Measurements from ENCODE around the gene DSCAML1. TPM values are rescaled to one million over a fixed set of nuclear protein-coding genes. Genes with fewer than 3 reads are reported as not detected.

DSCAML1 gene
- total and polyA plus RNA-seq, 10 of the 15 experiments (the other 5 are each of a cell fraction or from before 2014, with no cell fraction given), result 0.03 to 0.18 (median 0.06) TPM; not detected in 1

DNA sequence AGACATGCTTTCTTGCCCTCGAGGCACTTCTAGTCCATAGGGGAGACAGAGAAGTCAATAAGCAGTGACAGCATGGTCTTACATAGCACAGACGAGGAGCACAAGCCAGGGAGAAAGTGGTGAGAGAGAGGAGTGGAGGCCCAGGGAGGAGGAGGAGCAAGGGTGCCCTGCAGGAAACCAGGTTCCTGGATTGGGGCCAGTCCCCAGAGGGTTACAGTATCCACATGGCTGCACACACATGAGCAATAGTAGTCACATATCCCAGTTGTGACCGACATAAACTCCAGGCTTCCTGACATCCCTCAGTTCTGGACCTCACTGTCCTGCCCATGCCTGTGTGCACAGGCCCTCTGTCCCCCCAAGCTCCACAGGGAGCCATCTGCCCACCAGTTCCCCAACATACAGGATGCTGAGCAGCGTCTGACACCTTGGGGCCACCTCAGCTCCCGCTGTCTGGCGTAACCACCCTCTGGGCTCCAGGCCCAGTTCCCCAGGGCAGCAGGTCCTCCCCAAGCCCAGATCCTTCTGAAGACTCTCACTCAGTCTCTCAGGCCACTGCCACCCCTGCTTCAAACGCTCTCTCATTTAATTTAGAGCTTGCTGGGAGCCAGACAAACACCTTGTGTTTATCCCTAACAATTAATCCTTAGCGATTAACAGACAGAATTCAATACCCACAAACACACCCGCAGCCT lies 53.7 kb downstream of the DSCAML1 start:
- SMC1A ChIA-PET (ENCODE audit: uncharacterized antibody, unreplicated experiment), result interaction anchor here (0.6 kb wide), 1 partner anchor 250 kb away, joined by 3 read pairs; no protein-coding TSS in a partner anchor
- RAD21 ChIA-PET (ENCODE audit: unreplicated experiment), result no interaction called here
- Histone ChIP-seq H3K9me3 (replicated peaks; ENCODE audit: control insufficient read depth, insufficient read depth, low read length) (no peaks in the 10 kb centered on the region; the same call in 2 of the 3 replicates), H3K4me2 (ENCODE audit: control insufficient read depth, insufficient read depth) (no peak overlapping the region), H3K27me3 (replicated peaks in 1 of 2; ENCODE audit: control insufficient read depth in 2 of 2, insufficient read depth in 2 of 2, low read length in 1 of 2) (peaks cover 0 to 2% of the 10 kb centered on the region in 2 experiments; a peak in 3 of 4 replicates), H3K79me2 (ENCODE audit: control insufficient read depth, insufficient read depth, low read length) (no peaks in the 10 kb centered on the region), H3K27ac (ENCODE audit: control insufficient read depth, insufficient read depth) (no peak overlapping the region), H3K4me3 (no peak overlapping the region), H3K36me3 (ENCODE audit: control insufficient read depth in 2 of 2, insufficient read depth in 2 of 2, low read length in 1 of 2) (no peaks in the 10 kb centered on the region), H4K20me1 (ENCODE audit: control insufficient read depth, insufficient read depth) (no peaks in the 10 kb centered on the region), H3K4me1 (ENCODE audit: control insufficient read depth, insufficient read depth, low read length) (no peaks in the 10 kb centered on the region), H2AFZ (ENCODE audit: control insufficient read depth, low read depth, low read length) (no peak overlapping the region), H3K9ac (ENCODE audit: control insufficient read depth, insufficient read depth, low read length) (no peak overlapping the region)
- ATAC-seq, result peak; percentile 25; the same call in 2 of the 3 replicates
- BruUV-seq (replicated peaks), result no TSS peak
- in situ Hi-C loops (cut with MboI), result no loop called here
- POLR2A ChIA-PET, result no interaction called here
- DNase-seq (ENCODE audit: low read depth, low spot score), result no peak
- intact Hi-C loops (cut with micrococcal nuclease; ENCODE audit: unreplicated experiment), result no loop called here
- CTCF ChIA-PET, result interaction anchor here (1.1 to 1.7 kb wide), 3 partner anchors 122 to 317 kb away, joined by 3 to 4 read pairs (median 4); no protein-coding TSS in a partner anchor
- TF ChIP-seq YY1 (IDR thresholded peaks at IDR 0.05; ENCODE audit: low read depth, low read length) (no peak), TAF1 (IDR thresholded peaks at IDR 0.05; ENCODE audit: borderline replicate concordance, low read depth, low read length) (no peak), KAT2A (conservative IDR thresholded peaks at IDR 0.05; ENCODE audit: control insufficient read depth, low read depth, low read length) (no peak), GATAD2B (conservative IDR thresholded peaks at IDR 0.05; ENCODE audit: low read depth) (no peak), EZH2 (IDR thresholded peaks at IDR 0.05; ENCODE audit: borderline replicate concordance, control insufficient read depth, low read depth, low read length) (no peak), IKZF2 (IDR thresholded peaks at IDR 0.05) (peak in 1 of 2 experiments; percentile 10; a peak in 1 of 4 replicates), IKZF1 (conservative IDR thresholded peaks at IDR 0.05) (peak; percentile 61), MEF2B (IDR thresholded peaks at IDR 0.05; ENCODE audit: partially characterized antibody, poor library complexity, severe bottlenecking) (peak; percentile 13), DPF2 (IDR thresholded peaks at IDR 0.05) (0 out of 2 replicates have a peak, but pooled peaks have one; percentile 34)
- TF ChIP-seq, protein P1, sequence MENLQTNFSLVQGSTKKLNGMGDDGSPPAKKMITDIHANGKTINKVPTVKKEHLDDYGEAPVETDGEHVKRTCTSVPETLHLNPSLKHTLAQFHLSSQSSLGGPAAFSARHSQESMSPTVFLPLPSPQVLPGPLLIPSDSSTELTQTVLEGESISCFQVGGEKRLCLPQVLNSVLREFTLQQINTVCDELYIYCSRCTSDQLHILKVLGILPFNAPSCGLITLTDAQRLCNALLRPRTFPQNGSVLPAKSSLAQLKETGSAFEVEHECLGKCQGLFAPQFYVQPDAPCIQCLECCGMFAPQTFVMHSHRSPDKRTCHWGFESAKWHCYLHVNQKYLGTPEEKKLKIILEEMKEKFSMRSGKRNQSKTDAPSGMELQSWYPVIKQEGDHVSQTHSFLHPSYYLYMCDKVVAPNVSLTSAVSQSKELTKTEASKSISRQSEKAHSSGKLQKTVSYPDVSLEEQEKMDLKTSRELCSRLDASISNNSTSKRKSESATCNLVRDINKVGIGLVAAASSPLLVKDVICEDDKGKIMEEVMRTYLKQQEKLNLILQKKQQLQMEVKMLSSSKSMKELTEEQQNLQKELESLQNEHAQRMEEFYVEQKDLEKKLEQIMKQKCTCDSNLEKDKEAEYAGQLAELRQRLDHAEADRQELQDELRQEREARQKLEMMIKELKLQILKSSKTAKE (IDR thresholded peaks at IDR 0.05; ENCODE audit: low read depth, poor library complexity, severe bottlenecking), result peak; percentile 24
- TF ChIP-seq, protein P2, sequence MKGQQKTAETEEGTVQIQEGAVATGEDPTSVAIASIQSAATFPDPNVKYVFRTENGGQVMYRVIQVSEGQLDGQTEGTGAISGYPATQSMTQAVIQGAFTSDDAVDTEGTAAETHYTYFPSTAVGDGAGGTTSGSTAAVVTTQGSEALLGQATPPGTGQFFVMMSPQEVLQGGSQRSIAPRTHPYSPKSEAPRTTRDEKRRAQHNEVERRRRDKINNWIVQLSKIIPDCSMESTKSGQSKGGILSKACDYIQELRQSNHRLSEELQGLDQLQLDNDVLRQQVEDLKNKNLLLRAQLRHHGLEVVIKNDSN (IDR thresholded peaks at IDR 0.05; ENCODE audit: borderline replicate concordance, extremely low read length, insufficient read depth, low read depth, low read length), result no peak
- no peak for FAIRE-seq
- 8% methylated on average over 9 of the region's 9 CpGs for WGBS (ENCODE audit: insufficient coverage, insufficient replicate concordance, low lambda C conversion rate, missing lambda C conversion rate)

Data from GM12878 (cell line).